ENCODE results near the gene ERG28.
"Not testable (repeated sequence)": the region's sequence is repeated elsewhere in the genome, so short reads cannot be mapped to it uniquely, and the experiment has no call there.

The ERG28 gene, protein sequence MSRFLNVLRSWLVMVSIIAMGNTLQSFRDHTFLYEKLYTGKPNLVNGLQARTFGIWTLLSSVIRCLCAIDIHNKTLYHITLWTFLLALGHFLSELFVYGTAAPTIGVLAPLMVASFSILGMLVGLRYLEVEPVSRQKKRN

GRCh38 chr14:75660630-75661498 lies at the start of gene ERG28, which contains the start of gene TTLL5:
ERG28 (minus strand) TSS chr14:75660876; CDS start chr14:75657502, 3,374 bp downstream.
TTLL5 (plus strand) TSS chr14:75661246; CDS start chr14:75663150, 1,904 bp downstream.
- peak; percentile 97 for DNase-seq (ENCODE audit: low spot score)

GRCh38 chr14:75709207-75709812 lies 48.6 kb upstream of the ERG28 start:
- DNase-seq (ENCODE audit: low spot score) = peak; percentile 73

DNA sequence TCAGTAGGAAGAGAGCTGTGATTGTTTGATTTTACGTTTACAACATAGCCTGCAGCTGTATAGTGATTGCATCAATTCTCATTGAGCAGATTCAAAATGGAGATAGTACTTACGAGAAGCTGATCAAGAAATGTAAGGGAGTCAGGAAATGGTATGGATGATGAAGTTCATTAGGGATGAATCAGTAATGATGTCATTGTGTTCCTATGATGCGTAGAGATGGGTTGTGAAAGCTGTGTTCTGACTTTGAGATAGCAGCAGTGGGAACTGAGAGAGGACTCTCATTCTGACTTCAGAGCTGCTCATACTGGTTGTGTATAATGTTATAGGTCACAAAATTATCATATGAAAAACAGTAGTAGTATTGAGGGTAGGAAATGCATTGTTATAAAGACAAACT lies 44.3 kb upstream of the ERG28 start:
- DNase-seq (ENCODE audit: low spot score) = no peak

DNA sequence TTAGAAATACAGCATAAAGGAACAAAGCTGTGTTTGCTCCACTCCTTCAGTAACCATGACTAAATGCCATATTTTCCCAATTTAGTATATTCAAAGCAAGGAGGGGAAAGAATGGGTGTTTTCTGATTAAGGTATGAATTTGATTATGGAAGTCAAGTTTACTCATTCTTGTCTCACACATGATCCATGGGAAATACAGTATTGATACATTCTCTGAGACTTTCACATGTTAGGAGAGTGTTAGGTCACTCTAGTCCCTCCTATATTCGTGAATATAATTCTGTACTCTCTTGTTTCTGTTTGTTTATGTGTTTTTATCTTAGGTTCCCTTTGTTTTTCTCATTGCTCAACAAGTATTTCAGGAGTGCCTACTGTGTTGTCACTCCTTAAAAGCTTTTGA lies 42.8 kb upstream of the ERG28 start:
- no peak for DNase-seq (ENCODE audit: low spot score)

DNA sequence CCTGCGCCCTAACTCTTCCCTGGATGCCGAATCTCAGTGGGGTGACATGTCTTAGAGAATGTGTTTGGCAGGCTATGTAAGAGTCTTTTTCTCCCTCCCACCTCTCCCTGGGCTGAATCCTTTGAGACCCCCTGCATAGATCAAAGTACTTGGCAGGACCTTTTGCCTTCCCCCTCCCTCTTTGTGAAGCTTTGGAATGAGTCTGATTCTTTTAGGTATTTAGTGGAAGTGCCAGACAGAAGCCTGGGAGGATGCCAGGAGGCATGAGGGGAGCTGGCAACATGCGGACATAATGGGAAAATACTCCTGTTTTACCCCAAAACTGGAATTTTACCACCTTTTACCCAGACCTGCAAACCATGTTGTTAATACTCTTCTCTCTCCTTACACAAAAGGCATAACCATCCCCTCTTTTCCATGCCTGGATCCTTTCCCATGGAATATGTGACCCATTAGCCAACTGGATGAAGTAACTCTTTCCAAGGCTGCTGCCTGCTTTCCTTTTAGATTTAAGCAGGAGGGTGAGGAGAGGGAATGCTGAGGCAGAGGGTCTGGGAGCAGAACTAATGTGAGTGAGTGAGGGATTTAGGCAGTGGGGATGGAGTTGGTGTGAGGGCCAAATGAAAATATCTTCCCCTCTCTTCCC lies 42.1 kb upstream of the ERG28 start:
- no peak for DNase-seq (ENCODE audit: low spot score)

- DNase-seq (ENCODE audit: low spot score) = no peak
Measured at GRCh38 chr14:75702122-75702521, 41.4 kb upstream of the ERG28 start.

DNA sequence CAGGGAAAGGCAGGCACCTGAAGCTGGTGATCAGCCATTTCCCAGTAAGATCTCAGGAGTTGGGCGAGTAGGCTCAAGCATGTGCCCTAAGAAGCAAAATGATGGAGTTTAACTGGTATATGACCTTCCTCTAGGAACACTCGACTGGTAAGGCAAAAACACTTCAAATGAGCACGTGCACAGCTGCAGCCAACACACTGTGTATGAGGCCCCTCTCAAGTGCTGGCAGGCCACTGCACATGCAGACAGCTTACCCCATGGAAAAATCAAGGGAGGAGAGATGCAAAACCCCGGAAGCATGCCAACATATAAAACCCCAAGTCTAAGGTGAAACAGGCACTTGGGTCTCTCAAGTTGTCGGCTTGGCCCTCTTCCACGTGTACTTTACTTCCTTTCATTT lies 39.6 kb upstream of the ERG28 start:
- no peak for DNase-seq (ENCODE audit: low spot score)

GRCh38 chr14:75699331-75699730 lies 38.7 kb upstream of the ERG28 start:
- DNase-seq (ENCODE audit: low spot score) = no peak

- no peak for DNase-seq (ENCODE audit: low spot score)
Measured at GRCh38 chr14:75697918-75698317, 37.2 kb upstream of the ERG28 start.

DNA sequence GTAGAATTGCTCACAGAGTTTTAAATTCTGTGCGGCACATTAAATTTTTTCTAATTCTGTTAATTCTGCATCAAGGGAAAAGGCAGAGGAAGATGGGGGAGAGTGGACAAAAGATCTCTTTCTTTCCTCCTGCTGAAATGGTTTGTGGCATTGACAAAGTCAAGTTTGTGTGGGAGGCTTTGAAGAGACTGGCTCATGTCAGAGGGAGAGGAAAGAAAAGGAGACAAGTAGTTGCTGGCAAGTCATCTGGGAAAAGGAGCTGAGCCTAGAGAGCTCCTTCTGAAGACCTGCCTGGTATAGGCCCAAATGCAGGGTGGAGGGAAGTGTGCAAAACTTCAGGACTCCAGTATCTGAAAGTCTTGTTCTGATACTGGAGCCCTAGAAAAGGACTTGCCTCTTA lies 36.7 kb upstream of the ERG28 start:
- DNase-seq (ENCODE audit: low spot score) = no peak

GRCh38 chr14:75695025-75695424 lies 34.3 kb upstream of the ERG28 start:
- DNase-seq (ENCODE audit: low spot score) = not testable (repeated sequence)

DNA sequence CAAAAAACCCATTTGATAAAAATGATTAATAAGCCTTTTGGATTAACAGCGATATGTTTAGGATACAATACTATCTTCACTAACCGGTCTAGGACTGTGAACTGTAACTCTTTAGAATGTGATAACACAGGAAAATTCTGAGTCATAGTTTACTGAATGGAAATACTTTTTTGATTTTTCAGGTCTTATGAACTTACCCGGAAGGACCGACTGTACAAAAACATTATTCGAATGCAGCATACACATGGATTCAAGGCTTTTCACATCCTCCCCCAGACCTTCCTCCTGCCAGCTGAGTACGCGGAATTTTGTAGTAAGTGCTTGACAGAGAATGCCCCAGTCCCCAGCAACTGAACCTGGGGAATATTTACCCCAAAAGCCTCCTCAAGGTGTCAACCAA lies 29.3 kb upstream of the ERG28 start:
- no peak for DNase-seq (ENCODE audit: low spot score)

DNA sequence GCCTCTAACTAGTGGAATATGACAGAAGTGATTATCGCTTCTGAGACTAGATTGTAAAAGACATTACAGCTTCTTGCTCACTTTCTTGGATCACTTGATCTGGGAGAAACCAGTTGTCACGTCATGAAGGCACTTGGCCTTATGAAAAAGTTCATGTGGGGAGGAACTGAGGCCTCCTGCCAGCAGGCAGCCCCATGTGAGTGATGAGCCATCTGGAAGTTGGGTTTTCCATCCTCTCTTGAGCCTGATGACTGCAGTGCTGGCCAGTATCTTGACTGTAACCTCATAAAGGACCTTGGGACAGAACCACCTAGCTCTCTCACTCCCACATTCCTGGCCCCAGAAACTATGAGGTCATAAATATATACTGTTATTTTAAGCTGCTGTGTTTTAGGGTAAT lies 28.3 kb upstream of the ERG28 start:
- DNase-seq (ENCODE audit: low spot score) = no peak

- DNase-seq (ENCODE audit: low spot score) = no peak
Measured at GRCh38 chr14:75685910-75686309, 25.2 kb upstream of the ERG28 start.

GRCh38 chr14:75675265-75675960 lies 14.7 kb upstream of the ERG28 start:
- DNase-seq (ENCODE audit: low spot score) = no peak

DNA sequence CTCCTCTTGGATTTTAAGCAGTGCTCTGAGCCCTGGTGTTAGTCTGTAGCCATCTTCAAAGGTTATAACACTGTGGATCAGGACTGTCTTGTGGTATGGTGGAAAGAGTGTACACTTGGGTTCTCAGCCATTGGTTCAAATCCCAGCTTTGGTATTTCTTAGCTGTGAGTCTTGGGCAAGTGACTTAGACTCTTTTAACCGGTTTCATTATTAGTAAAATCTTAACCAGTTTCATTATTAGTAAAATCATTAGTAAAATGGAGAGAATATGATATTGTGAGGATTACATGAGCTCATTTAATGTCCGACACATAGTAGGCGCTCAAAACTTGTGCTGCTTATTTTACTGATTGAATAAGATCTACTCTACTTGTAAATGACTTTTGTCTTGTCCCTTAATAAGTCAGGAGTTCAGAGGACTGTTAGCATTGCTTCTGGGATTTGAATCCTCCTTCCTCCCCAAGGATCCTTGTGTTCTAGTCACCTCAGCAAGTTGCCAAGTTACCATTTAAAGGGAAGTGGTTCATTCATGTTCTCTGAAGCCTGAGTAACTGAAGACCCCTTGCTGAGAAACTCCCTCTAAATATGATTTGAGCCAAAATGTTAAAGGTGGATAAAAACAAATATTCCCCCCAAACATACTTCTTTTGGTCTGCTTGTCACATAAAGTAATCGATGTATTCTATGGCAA lies 12.8 kb upstream of the ERG28 start:
- DNase-seq (ENCODE audit: low spot score) = no peak

DNA sequence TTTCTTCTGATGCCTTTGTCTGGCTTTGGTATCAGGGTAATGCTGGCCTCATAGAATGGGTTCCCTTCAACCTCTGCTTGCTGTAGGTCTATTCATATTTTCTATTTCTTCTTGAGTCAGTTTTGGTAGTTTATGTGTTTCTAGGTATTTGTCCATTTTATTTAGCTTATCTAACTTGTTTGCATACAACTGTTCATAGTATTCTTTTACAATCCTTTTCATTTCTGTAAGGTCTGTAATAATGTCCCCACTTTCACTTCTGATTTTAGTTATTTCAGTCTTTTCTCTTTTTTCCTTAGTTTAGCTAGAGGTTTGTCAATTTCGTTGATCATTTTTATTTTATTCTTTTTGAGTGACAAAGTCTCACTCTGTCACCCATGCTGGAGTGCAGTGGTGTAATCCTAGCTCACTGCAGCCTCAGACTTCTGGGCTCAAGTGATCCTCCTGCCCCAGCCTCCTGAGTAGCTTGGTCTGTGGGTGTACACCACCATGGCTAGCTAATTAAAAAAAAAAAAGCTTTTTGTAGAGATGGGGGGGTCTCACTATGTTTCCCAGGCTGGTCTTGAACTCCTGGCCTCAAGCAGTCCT lies 12.0 kb upstream of the ERG28 start:
- DNase-seq (ENCODE audit: low spot score) = no peak

DNA sequence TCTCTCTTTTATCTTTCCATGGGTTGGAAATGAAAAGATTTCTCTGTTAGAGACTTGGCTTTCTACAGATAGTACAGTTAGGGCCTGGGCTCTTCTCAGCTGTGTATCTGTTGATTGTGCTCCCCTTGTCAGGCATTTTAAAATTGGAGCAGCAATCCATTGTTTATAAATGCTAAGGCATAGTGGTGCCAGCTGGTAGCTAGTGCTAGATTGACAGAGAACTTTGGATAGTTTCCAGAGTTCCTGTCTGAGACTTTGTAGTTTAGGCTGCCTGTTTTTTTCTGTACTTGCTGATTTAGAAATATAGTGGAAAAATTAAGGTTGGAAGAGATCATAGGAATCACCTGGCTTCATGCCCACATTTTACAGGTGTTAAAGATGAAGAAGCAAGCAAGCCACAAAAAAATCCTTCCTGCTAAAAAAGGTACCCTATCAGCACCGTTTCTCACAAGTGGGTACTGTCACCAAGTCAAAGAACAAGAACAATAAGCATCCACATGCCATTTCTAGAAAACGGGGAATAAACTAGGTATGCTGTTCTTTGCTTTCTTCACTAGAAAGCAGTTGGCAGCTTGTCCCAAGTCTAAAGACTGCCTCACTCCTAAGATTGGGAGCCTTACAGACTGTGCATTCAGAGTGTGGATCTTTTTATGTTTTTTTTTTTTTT lies 6.6 kb upstream of the ERG28 start:
- no peak for DNase-seq (ENCODE audit: low spot score)

- DNase-seq (ENCODE audit: low spot score) = no peak
Measured at GRCh38 chr14:75662966-75663365, 2.3 kb upstream of the ERG28 start.

DNA sequence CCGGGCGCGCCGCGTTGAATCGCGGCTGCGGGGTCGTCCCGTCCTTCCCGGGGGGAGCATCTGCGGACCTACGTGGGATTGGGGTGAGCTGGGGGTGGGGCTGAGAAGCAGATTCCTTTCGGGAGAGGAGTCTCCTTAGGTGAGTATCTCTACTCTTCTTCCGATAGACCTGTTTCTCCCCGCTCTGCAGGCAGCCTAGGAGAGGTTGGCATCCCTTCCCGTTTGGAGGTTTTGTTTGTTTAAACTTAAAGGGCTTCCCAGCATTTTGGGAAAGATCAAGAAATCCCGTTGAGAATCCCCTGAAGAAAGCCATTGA lies 781 bp upstream of the ERG28 start:
- DNase-seq (ENCODE audit: low spot score) = no peak

DNA sequence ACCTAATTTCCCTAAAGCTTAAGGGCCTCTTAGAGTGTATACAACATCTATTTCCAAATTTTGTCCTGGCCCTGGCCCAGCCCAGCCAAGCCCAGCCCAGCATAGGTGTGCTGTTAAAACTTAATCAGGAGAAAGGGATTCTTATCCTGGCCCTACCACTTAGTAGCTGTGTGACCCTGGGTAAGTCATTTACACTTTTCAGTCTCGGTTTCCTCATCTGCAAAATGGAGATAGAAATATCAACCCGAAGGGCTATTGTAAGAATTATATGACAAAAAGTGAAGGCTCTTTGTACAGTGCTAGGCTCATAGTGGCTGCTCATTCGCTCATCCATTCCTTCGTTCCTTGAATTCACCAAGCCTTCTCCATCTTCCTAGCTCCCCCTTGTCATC lies 442 bp downstream of the ERG28 start:
- no peak for DNase-seq (ENCODE audit: low spot score)

Measured in LoVo (cell line).